Tibial nerve (tissue), 4 donors: ENCODE data around the gene ULK1. TPM values are rescaled to one million over a fixed set of nuclear protein-coding genes. Genes with fewer than 3 reads are reported as not detected.

Experiments used
- DNase-seq, 2 donors: peaks; one replicate each; pipeline ENCODE4 v3.0.0-alpha.2; 2019; ENCODE audit warnings: low spot score in 2 of 2
- H3K27ac ChIP-seq, 4 donors: fragments of 200-600 bp; sonication (generic) in 3 of 4; one replicate each; pipeline ENCODE4 v1.5.1; 2017 to 2019; ENCODE audit warnings: mild to moderate bottlenecking in 1 of 4
- H3K27me3 ChIP-seq, 2 donors: fragments of 200-600 bp; sonication (generic) in 1 of 2; one replicate each; pipeline versions ENCODE4 v1.5.1 to v1.6.0; 2017 to 2019
- H3K36me3 ChIP-seq, 3 donors: fragments of 200-600 bp; sonication (generic); one replicate each; pipeline ENCODE4 v1.5.1; 2018 to 2019
- H3K4me1 ChIP-seq, 4 donors: fragments of 200-600 bp; sonication (generic) in 3 of 4; one replicate each; pipeline ENCODE4 v1.5.1; 2017 to 2019
- H3K4me3 ChIP-seq, 4 donors: fragments of 200-600 bp; sonication (generic) in 3 of 4; one replicate each; pipeline ENCODE4 v1.5.1; 2017 to 2019; ENCODE audit warnings: mild to moderate bottlenecking in 1 of 4, moderate library complexity in 1 of 4
- H3K9me3 ChIP-seq, 4 donors: fragments of 200-600 bp; sonication (generic) in 3 of 4; one replicate each; pipeline ENCODE4 v1.5.1; 2017 to 2019
- CTCF ChIP-seq, 5 experiments: fragments of 200-600 bp in 3 of 5; fragments of 450-650 bp in 2 of 5; sonication (generic) in 3 of 5; IDR thresholded peaks; one replicate each; pipeline ENCODE4 v1.5.1; 2016 to 2019; ENCODE audit warnings: antibody characterized with exemption in 5 of 5, mild to moderate bottlenecking in 3 of 5, moderate library complexity in 2 of 5
- EP300 ChIP-seq, 2 donors: sonication (generic); formaldehyde crosslinking; IDR thresholded peaks; one replicate each; pipeline ENCODE4 v1.6.1; 2017; ENCODE audit warnings: antibody characterized with exemption in 2 of 2, mild to moderate bottlenecking in 1 of 2
- POLR2A ChIP-seq, 2 donors: fragments of 450-650 bp; IDR thresholded peaks; one replicate each; pipeline ENCODE4 v1.6.1; 2017; ENCODE audit warnings: antibody characterized with exemption in 2 of 2, mild to moderate bottlenecking in 2 of 2, moderate library complexity in 2 of 2
- WGBS, 2 donors: methylation state at CpG; one replicate each; pipeline ENCODE4 v1.1.5; 2018; 5-methylcytosine and 5-hydroxymethylcytosine counted together
- total RNA-seq, 4 donors: library from RNA; depleted of rRNA; stranded (reverse); fragments of >200 nt; gene quantifications; one replicate each; pipeline ENCODE4 v1.1.0, GENCODE V29; 2016

Gene ULK1
- total RNA-seq, 4 donors from 2014 or later = 19.9 to 52.2 (median 38.0) TPM

GRCh38 chr12:131900397-131900796 is 6.0 kb downstream of the ULK1 start:
- 92 to 95% methylated on average over 5 to 6 of the region's 6 CpGs for WGBS, 2 donors
- peaks cover 0 to 34% (median 0%) of the 10 kb centered on the region in 3 donors for H3K36me3 ChIP-seq
- no peak overlapping the region for H3K27ac ChIP-seq
- TF ChIP-seq EP300 (IDR thresholded peaks at IDR 0.05) = no peak
- no peak for TF ChIP-seq CTCF (IDR thresholded peaks at IDR 0.05)
- no peak for TF ChIP-seq POLR2A (IDR thresholded peaks at IDR 0.05)
- no peak for DNase-seq
- H3K4me3 ChIP-seq = no peak overlapping the region
- no peaks in the 10 kb centered on the region for H3K9me3 ChIP-seq
- peaks cover 0 to 76% (median 22%) of the 10 kb centered on the region in 4 donors for H3K4me1 ChIP-seq
- no peaks in the 10 kb centered on the region for H3K27me3 ChIP-seq

- DNase-seq = no peak
- Histone ChIP-seq H3K36me3 (peaks cover 0 to 38% (median 0%) of the 10 kb centered on the region in 3 donors), H3K27me3 (no peaks in the 10 kb centered on the region), H3K27ac (no peak overlapping the region), H3K9me3 (no peaks in the 10 kb centered on the region), H3K4me3 (no peak overlapping the region), H3K4me1 (peaks cover 0 to 65% (median 17%) of the 10 kb centered on the region in 4 donors)
- TF ChIP-seq EP300 (IDR thresholded peaks at IDR 0.05) (no peak), POLR2A (IDR thresholded peaks at IDR 0.05) (no peak), CTCF (IDR thresholded peaks at IDR 0.05) (no peak)
- 72 to 73% methylated on average over 26 to 30 of the region's 30 CpGs for WGBS, 2 donors
These were observed 7.3 kb downstream of the ULK1 start for GRCh38 chr12:131901431-131902331.

- TF ChIP-seq EP300 (IDR thresholded peaks at IDR 0.05) = no peak
- TF ChIP-seq POLR2A (IDR thresholded peaks at IDR 0.05) = no peak
- no peaks in the 10 kb centered on the region for H3K27me3 ChIP-seq
- H3K4me3 ChIP-seq = no peak overlapping the region
- H3K36me3 ChIP-seq = peaks cover 0 to 40% (median 0%) of the 10 kb centered on the region in 3 donors
- DNase-seq = no peak
- no peaks in the 10 kb centered on the region for H3K9me3 ChIP-seq
- H3K27ac ChIP-seq = no peak overlapping the region
- WGBS, 2 donors = 73 to 76% methylated on average over 20 to 23 of the region's 25 CpGs
- peaks cover 0 to 56% (median 11%) of the 10 kb centered on the region in 4 donors for H3K4me1 ChIP-seq
These were observed 8.2 kb downstream of the ULK1 start for GRCh38 chr12:131902332-131903241.

- TF ChIP-seq EP300 (IDR thresholded peaks at IDR 0.05) = no peak
- no peak for TF ChIP-seq CTCF (IDR thresholded peaks at IDR 0.05)
- no peak for TF ChIP-seq POLR2A (IDR thresholded peaks at IDR 0.05)
- Histone ChIP-seq H3K27ac (no peak overlapping the region), H3K4me3 (no peak overlapping the region), H3K36me3 (peaks cover 0 to 40% (median 0%) of the 10 kb centered on the region in 3 donors), H3K9me3 (no peaks in the 10 kb centered on the region), H3K27me3 (no peaks in the 10 kb centered on the region), H3K4me1 (peaks cover 0 to 46% (median 11%) of the 10 kb centered on the region in 4 donors)
- DNase-seq = no peak
- WGBS, 2 donors = 81 to 91% methylated on average over 9 to 13 of the region's 13 CpGs
These were observed 9.1 kb downstream of the ULK1 start for GRCh38 chr12:131903270-131904255.
